Kidney tubule cell (primary cell): ENCODE data around the gene PIK3R2.
"Not testable (repeated sequence)": the region's sequence is repeated elsewhere in the genome, so short reads cannot be mapped to it uniquely, and the experiment has no call there.

ENCODE experiments used
- DNase-seq: peaks from one replicate; pipeline ENCODE4 v3.0.0-alpha.2; 2018; ENCODE audit warnings: low spot score

Gene PIK3R2

GRCh38 chr19:18203863-18204393, 51.0 kb downstream of the PIK3R2 start, which contains the start of gene RAB3A:
TSS of gene RAB3A (minus strand) at chr19:18204042. CDS start at chr19:18202740, 1,302 bp downstream.
- DNase-seq: peak; percentile 100

GRCh38 chr19:18204394-18205199, 51.6 kb downstream of the PIK3R2 start:
- DNase-seq: no peak

- DNase-seq: peak; percentile 46
These were observed 52.4 kb downstream of the PIK3R2 start for GRCh38 chr19:18205200-18205892.

- no peak for DNase-seq
These were observed 53.1 kb downstream of the PIK3R2 start for GRCh38 chr19:18206018-18206417.

- no peak for DNase-seq
These were observed 55.4 kb downstream of the PIK3R2 start for GRCh38 chr19:18208098-18208951.

GRCh38 chr19:18209912-18210311, 56.9 kb downstream of the PIK3R2 start:
- not testable (repeated sequence) for DNase-seq

- no peak for DNase-seq
These were observed 58.7 kb downstream of the PIK3R2 start for GRCh38 chr19:18211683-18212082.

GRCh38 chr19:18214779-18215433, 61.9 kb downstream of the PIK3R2 start:
- peak; percentile 42 for DNase-seq

GRCh38 chr19:18216789-18217188, 63.8 kb downstream of the PIK3R2 start:
- no peak for DNase-seq

GRCh38 chr19:18218159-18218558, 65.2 kb downstream of the PIK3R2 start:
- DNase-seq: no peak

- DNase-seq: no peak
These were observed 65.6 kb downstream of the PIK3R2 start for GRCh38 chr19:18218600-18218999.
